Stimulated activated CD4-positive, alpha-beta T cell treated with anti-CD3 and anti-CD28 coated beads, Interleukin-12 subunit alpha, Interleukin-12 subunit beta, amount 100 ng/mL, for 48 hours (primary cell): ENCODE measurements around the gene CEACAM1.
"Not testable (repeated sequence)": the region's sequence is repeated elsewhere in the genome, so short reads cannot be mapped to it uniquely, and the experiment has no call there.

ENCODE experiments used
- DNase-seq, 3 donors: peaks; one replicate each; pipeline ENCODE4 v3.0.0-alpha.2; 2020; ENCODE audit warnings: low read depth in 2 of 3, low spot score in 1 of 3

Gene CEACAM1

DNA sequence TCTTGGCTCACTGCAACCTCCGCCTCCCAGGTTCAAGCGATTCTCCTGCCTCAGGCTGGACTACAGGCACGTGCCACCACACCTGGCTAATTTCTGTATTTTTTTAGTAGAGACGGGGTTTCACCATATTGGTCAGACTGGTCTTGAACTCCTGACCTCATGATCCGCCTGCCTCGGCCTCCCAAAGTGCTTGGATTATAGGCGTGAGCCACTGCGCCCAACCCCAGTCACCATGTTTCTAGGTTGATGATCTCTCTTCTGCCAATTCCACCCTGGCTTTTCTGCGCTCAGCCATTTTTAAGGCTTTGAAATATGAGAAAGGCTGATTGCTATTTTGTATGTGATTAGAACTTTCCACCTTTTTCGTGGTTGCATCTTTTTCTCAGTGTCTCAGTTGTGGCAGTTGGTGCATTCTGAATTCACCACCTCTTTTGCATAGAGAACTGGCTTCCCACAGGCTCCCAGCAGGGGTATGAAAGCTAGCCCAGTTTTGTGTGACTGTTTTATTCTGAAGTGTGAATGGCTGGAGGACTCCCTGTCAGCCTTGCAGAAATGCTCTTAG, 15.5 kb downstream of the CEACAM1 start:
- no peak for DNase-seq

DNA sequence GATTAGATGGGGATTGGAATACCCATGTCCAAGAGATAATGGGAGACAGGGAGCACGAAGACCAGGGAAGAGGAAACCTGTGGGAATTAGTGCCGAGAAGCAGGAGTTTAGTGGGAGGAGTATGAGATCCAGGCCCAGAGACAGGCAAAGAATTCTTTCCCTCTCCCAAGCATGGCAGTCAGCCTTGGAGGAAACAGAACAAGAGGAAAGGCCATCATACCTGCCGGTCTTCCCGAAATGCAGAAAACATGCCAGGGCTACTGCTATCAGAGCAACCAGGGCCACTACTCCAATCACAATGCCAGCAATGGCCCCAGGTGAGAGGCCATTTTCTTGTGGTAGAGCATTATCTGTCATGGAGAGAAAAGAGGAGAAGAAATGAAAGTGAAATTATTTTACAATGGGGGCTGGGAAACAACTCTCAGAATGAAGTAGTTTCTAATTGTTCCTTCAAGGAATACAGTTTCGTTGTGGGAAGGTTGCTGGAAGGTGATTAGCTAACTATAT, 16.1 kb downstream of the CEACAM1 start:
- DNase-seq = no peak

DNA sequence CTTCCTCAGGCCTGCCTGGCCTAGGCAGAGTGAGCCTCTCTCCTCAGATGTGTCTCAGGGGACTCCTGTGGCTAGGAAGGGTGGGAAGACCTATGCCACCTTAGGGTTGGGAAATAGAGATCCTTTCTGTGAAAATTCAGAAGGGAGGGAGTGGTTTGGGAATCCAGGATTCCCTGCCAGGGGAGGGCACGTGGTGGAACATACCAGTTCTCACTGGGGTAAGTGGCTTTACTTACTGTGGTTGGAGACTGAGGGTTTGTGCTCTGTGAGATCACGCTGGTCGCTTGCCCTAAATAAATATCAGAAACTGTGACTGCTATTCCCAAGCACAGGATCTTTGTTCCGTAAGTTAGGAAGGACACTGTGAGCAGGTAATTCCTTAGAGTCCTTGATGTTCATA, 16.9 kb downstream of the CEACAM1 start:
- no peak for DNase-seq

DNA sequence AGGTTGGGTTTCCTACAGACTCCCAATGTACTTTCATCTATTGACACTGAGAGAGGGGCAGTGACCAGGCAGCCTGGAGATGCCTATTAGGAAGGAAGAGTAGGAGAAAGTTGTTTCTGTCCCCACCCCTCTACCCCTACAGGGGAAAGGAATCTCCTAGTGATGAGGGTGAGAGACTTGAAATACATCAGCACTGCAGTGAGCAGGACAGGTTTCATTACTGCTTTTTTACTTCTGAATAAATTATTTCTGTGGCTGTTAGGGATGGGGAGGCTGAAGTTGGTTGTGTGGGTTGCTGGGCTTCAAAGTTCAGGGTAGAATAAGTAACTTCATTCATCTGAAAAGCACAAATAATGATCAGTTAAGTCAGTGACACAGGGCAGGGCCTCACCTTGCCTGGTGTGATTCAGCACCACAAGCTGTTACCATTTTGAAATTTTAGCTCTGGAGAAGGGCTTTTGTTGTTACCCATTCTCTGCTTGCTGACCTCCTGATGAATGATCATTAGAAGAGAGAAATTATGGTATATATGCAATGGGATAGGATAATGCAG, 19.3 kb downstream of the CEACAM1 start:
- no peak for DNase-seq

DNA sequence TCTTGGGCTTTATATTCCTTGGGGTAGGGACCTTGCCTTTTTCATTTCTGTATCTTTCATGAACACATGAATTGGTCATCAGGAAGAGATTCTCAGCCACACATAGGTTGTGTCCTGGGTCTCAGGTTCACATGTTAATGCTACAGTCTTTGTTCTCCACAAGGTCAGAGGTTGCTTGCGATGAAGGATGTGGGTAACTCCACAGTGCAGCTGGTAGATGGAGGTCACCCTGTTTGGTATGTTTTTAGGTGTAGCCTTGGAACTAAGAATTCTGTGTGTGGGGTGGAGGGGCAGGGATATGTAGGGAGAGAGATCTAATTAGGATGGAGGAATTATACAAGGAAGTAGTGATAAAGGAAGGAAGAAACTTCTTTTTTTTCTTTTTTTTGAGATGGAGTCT, 23.2 kb downstream of the CEACAM1 start:
- DNase-seq = no peak

DNA sequence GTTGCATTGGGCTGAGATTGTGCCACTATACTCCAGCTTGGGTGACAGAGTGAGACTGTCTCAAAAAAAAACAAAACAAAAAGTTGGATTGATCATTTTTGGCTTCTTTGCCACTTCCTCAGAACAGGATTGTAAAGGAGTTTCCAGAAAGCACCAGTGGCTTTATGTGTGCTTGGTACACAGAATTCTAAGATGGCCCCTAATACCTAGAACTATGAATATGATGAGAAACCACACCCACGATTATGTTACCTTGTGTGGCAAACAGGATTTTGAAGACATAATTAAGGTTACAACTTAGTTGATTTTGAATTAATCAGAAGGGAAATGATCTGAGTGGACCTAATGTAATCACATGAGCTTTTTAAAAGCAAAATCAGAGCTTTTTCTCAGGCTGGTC, 26.5 kb downstream of the CEACAM1 start:
- no peak for DNase-seq

DNA sequence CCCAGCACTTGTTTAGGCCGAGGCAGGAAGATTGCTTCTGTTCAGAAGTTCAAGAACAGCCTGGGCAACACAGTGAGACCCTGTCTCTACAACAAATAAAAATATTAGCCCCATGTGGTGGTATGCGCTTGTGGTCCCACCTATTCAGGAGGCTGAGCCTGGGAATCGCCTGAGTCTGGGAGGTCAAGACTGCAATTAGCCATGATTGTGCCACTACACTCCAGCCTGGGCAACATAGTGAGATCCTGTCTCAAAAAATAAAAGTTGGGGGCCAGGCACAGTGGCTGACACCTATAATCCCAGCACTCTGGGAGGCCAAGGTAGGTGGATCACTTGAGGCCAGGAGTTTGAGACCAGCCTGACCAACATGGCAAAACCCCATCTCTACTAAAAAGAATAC, 27.0 kb downstream of the CEACAM1 start:
- not testable (repeated sequence) for DNase-seq

DNA sequence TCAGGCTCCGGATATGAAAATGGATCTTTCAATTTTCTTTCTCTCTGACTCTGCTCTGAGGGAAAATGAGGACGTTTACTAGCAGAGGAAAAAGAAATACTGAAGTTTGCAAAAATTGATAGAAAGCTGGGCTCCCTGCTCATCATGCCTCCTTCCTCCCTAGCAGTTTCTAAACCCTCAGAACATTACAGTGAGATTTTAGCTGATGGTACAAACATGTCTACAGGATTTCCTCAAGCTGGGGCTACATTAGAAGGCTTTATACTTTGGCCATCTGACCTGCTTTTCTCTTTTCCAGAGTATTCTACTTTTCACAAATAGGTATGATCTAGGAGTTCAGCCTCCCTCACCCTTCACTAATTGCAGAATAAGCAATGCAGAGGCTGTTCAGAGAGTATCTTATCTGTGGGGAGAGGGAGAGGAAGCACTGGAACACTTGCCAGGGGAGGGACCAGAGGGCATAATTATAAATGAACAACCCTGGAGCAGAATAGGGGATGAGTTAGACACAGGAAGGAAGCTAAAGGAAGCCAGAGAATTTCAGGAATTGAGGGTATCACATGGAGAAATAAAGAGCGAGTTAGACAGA, 30.0 kb downstream of the CEACAM1 start:
- DNase-seq = no peak

DNA sequence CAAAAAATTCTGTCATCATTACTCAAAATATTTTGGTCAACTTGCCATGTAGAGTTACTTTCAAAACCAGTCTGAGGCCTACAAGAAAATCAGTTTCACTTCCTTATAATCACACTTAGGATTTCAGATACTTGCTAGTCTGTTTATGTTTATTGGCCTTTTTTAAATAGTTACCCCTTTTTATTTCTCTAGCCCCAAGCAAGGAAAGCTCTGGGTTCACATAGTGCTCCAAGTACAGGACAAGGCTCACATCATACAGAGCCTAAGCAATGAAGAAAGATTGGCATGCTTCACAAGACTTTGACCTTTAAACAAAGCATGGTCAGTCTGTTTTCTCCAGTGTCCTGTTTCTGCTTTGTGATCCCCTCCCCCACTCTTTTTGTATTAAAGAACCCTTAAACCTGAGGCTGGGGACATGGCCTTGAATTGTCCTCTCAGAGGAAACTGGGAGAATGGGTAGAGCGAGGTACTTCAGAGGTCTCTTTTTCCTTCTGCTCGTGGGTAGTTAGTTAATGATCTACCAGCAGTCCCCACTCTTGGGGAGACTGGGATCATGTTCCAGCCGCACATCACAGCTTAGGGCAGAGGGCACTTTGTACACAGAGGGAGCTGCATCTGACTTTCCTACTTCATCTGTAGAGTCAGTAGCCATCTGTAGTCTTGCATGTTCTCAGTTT, 30.7 kb downstream of the CEACAM1 start:
- no peak for DNase-seq

DNA sequence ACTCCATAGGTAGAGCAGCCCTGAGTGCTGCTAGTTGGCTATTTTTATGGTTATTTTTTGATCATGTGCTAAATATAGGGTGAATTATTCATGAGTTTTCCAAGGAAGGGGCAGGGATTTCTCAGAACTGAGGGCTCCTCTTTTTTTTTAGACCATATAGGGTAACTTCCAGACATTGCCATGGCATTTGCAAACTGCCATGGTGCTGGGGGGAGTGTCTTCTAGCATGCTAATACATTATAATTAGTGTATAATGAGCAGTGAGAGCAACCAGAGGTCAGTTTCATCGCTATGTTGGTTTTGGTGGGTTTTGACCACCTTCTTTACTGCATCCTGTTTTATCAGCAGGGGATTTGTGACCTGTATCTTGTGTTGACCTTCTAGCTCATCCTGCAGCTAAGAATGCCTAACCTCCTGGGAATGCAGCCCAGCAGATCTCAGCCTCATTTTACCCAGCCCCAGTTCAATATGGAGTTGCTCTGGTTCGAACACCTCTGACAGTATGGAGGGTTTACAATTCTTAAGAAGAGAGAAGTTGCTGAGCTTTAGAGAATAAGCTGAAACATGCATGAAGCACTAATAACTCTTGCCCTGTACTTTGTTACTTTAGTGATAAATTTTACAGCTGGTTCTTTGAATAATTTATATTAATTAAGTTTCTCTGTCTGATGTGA, 31.7 kb downstream of the CEACAM1 start:
- DNase-seq = no peak

DNA sequence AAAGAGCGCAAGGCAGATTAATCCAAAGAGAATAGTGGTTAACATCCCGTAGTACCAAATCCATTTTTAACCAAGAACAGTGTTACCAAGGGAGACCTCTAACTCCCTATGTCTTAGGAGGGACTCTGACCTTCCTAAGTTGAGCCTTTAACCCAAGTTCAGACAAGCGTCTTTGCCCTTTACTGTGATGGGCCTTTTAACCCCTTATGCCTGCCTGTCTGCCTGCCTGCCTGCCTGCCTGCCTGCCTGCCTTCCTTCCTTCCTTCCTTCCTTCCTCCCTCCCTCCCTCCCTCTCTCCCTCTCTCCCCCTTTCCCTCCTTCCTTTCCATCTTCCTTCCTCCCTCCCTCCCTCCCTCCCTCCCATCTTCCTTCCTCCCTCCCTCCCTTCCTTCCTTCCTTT, 32.6 kb downstream of the CEACAM1 start:
- no peak for DNase-seq

DNA sequence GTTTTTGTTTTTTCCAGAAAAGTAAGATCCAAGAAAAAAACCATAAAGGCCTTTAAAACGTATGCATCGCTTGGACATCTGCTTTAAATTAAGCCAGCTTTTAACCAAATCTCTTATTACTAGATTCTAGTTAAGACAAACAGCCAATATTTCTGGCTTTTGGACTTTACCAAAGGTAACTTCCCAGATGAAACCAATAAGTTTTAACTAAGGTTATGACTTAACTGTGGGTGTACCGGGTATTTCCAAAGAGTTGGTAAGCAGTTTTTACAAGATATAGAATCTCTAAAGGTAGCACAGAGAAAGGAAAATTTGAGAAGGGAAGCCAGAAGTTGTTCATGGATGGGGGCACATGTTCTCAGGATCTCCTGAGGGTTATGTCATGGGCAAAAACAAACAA, 34.0 kb downstream of the CEACAM1 start:
- no peak for DNase-seq

DNA sequence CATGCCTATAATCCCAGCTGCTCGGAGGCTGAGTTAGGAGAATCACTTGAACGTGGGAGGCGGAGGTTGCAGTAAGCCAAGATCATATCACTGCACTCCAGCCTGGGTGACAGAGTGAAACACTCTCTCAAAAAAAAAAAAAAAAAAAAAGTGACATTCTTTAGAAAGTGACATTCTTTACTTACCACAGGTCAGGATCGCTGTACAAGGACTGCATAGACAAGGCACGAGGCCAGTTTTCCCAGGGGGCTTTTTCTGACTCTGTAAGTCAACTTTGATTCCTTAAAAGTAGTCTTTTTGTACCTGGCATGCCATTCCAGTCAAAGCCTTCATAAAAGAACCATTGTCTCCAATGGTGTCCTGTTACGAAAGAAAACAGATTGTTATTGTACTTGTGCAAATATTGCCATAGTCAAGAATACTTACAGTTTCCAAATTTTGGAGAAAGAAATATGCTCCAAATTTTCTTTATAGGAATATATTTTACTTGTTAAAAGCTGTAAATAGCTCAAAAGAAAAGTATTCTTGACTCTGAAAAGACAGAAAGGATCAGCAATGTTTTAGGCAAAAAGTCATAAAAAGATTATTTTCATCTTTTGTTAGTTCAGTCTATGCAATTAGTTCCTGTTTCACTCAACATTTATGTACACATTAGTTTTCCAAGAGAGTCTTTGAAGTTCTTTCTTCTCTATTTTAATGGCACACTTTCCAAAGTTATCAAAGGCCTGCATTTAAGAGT, 39.3 kb downstream of the CEACAM1 start:
- no peak for DNase-seq

DNA sequence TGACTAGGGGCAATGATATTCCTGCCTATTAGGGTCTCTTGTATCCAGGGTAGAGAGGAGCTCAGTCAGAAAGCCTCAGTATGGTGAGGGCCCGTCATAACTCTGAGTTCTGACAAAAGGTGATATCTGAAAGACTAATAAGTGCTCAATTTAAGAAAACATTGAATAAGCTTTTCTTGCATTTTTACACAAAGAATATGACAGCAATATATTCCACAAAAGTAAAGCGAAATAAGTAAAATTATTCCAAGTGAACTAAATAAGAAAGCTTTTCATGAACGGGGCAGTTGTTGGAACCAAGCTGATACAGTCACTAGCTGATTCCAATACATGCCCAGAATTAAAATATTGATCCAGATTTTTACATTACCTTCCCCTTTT, 40.5 kb downstream of the CEACAM1 start:
- DNase-seq = no peak

DNA sequence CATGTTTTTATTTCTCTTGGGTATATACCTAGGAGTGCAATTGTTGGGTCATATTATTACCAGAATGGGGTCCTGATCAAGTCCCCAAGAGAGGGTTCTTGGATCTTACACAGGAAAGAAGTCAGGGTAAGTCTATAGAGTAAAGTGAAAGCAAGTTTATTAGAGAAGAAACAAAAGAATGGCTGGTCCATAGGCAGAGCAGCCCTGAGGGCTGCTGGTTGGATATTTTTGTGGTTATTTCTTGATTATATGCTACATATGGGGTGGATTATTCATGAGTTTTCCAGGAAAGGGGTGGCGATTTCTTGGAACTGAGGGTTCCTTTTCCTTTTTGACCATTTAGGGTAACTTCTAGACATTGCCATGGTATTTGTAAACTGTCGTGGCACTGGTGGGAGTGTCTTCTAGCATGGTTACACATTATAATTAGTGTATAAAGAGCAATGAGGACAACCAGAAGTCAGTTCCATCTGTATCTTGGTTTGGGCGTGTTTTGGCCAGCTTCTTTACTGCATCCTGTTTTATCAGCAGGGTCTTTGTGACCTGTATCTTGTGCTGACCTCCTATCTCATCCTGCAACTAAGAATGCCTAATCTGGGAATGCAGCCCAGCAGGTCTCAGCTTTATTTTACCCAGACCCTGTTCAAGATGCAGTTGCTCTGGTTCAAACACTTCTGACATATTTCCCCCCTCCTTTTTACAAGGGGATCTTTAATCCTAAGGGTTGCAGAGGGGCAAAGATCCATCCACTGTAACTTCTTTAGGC, 41.1 kb downstream of the CEACAM1 start:
- DNase-seq = no peak

DNA sequence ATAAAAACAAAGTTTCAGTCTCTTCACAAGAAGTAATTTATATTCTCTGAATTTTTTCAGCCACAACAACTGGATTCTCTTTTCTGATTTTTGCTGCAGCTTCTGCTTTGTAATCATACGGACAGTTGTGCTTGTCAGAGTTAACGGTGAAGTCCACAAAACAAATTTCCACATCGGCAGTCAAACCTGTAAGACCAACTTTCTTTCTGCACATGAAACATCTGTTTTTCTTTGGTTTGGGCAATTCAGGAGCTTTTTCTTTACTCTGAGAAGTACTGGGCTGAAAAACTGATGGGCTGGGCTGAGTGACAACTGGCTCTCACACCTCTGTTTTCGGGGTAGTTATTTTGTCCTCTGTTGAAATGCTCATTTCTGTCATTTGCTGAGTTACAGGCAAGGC, 43.2 kb downstream of the CEACAM1 start:
- not testable (repeated sequence) for DNase-seq

DNA sequence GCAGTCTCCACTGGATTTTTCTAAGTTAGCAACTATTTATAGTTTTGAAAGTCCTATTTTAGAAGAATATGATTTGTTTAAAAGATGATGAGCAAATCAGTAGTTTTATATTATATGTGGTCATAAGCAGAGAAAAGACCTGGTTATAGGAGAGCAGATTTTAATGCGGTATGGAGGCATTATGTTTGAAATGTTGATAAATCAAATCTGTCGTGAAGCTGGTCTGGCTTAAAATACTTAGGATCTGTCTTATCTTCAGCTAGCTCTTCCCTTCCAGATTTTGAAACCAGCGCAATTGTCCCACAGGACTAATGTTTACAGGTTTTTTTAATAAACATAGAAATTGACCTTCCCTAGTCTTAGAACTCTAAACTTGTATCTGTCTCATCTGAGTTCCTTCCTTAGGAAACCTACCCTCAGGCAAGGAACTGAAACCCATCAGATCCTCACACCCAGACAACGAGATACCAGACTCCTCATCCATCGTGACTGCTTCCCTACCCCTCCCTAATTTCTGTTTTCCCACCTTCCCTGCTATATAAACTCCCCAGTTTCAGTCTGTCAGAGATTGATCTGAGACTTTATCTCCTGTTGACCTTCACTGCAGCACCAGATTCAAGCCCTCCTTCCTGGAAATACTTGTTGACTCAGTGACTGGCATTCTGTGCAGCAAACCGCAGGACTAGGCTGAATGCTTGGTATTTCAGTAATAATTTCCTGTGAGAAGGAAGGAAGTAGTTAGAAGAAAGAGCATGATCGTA, 47.8 kb downstream of the CEACAM1 start:
- DNase-seq = no peak

DNA sequence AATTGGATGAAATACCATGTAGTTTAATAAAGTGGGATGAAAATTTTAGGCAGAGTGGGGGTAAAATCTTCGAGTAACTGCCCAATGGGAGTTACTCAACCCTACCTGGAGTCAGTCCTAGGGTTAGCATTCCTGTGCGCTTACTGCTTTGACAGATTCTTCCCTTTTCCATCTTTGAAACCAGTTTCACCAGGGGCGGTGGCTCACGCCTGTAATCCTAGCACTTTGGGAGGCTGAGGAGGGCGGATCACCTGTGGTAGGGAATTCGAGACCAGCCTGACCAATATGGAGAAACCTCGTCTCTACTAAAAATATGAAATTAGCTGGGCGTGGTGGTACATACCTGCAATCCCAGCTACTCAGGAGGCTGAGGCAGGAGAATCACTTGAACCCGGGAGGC, 48.5 kb downstream of the CEACAM1 start:
- no peak for DNase-seq

DNA sequence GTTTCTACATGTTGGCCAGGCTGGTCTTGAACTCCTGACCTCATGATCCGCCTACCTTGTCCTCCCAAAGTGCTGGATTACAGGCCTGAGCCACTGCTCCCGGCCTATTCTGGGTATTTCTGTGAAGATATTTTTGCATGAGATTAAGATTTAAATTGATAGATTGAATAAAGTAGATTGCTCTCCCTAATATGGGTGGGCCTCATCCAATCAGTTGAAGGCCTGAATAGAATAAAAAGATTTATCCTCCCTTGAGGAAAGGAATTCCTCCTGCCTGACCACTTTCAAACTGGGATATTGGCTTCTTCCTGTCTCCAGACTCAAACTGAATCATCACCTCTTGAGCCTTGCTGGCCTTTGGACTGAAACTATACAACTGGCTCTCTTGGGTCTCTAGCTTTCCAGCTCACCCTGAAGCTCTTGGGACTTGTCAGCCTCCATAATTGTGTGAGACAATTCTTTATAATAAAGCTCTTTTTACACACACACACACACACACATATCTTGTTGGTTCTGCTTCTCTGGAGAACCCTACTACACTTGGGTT, 49.4 kb downstream of the CEACAM1 start:
- DNase-seq = no peak
